Measurements from ENCODE around the gene KIF26A.

KIF26A gene

GRCh38 chr14:104209985-104210816, 71.8 kb downstream of the KIF26A start:
- no peak for DNase-seq (ENCODE audit: low read depth)

- no peak for DNase-seq (ENCODE audit: low read depth)
These were observed 72.4 kb downstream of the KIF26A start for GRCh38 chr14:104210817-104211195.

GRCh38 chr14:104211215-104211614, 72.8 kb downstream of the KIF26A start:
- no peak for DNase-seq (ENCODE audit: low read depth)

GRCh38 chr14:104211741-104212140, 73.4 kb downstream of the KIF26A start:
- no peak for DNase-seq (ENCODE audit: low read depth)

GRCh38 chr14:104212206-104213095, 74.1 kb downstream of the KIF26A start:
- no peak for DNase-seq (ENCODE audit: low read depth)

GRCh38 chr14:104213301-104214034, 75.1 kb downstream of the KIF26A start:
- DNase-seq (ENCODE audit: low read depth): no peak

GRCh38 chr14:104214431-104215218, 76.2 kb downstream of the KIF26A start:
- DNase-seq (ENCODE audit: low read depth): no peak

- DNase-seq (ENCODE audit: low read depth): no peak
These were observed 77.4 kb downstream of the KIF26A start for GRCh38 chr14:104215706-104216334.

- DNase-seq (ENCODE audit: low read depth): no peak
These were observed 78.1 kb downstream of the KIF26A start for GRCh38 chr14:104216457-104216856.

- DNase-seq (ENCODE audit: low read depth): no peak
These were observed 79.3 kb downstream of the KIF26A start for GRCh38 chr14:104217486-104218360.

- no peak for DNase-seq (ENCODE audit: low read depth)
These were observed 80.2 kb downstream of the KIF26A start for GRCh38 chr14:104218361-104219180.

GRCh38 chr14:104219731-104220214, 81.4 kb downstream of the KIF26A start:
- DNase-seq (ENCODE audit: low read depth): no peak

GRCh38 chr14:104220215-104221070, 82.1 kb downstream of the KIF26A start:
- no peak for DNase-seq (ENCODE audit: low read depth)

- no peak for DNase-seq (ENCODE audit: low read depth)
These were observed 82.8 kb downstream of the KIF26A start for GRCh38 chr14:104221071-104221625.

- DNase-seq (ENCODE audit: low read depth): no peak
These were observed 83.4 kb downstream of the KIF26A start for GRCh38 chr14:104221636-104222369.

- DNase-seq (ENCODE audit: low read depth): no peak
These were observed 84.1 kb downstream of the KIF26A start for GRCh38 chr14:104222396-104223036.
